Natural killer cell treated with Interleukin-12 subunit alpha and Interleukin-12 subunit beta and Interleukin-15 and Interleukin-18, amount 100 ng/mL, for 72 hours (primary cell): ENCODE data around the gene TBC1D1. TPM values are rescaled to one million over a fixed set of nuclear protein-coding genes. Genes with fewer than 3 reads are reported as not detected.

Experiments
- ATAC-seq, 2 donors: fragments of 150-1000 bp; cut with Tn5 transposase in 1 of 2; sonication (Bioruptor Pico), chemical (Tn5 transposase) in 1 of 2; 2 replicates each; pipeline ENCODE4 v1.10.0; 2021
- DNase-seq: peaks from one replicate; pipeline ENCODE4 v3.0.0; 2022; ENCODE audit warnings: low spot score
- H3K27ac Mint-ChIP-seq, 2 donors: 1 replicate in 1 of 2; 2 replicates in 1 of 2; pipeline ENCODE4 v1.8.0; 2022; ENCODE audit warnings: mixed read lengths in 2 of 2, mild to moderate bottlenecking in 1 of 2, moderate library complexity in 1 of 2
- H3K27me3 Mint-ChIP-seq, 2 donors: 1 replicate in 1 of 2; 2 replicates in 1 of 2; pipeline ENCODE4 v1.8.0; 2022; ENCODE audit warnings: mixed read lengths in 2 of 2
- H3K36me3 Mint-ChIP-seq: one replicate; pipeline ENCODE4 v1.8.0; 2022; ENCODE audit warnings: mixed read lengths
- H3K4me1 Mint-ChIP-seq, 2 donors: 1 replicate in 1 of 2; 2 replicates in 1 of 2; pipeline ENCODE4 v1.8.0; 2022; ENCODE audit warnings: low read depth in 2 of 2, mixed read lengths in 2 of 2, mild to moderate bottlenecking in 1 of 2
- H3K4me3 Mint-ChIP-seq: one replicate; pipeline ENCODE4 v1.8.0; 2022; ENCODE audit warnings: mixed read lengths
- H3K9me3 Mint-ChIP-seq: 2 replicates; pipeline ENCODE4 v1.8.0; 2022; ENCODE audit warnings: mixed read lengths
- total RNA-seq, 2 donors: library from RNA; stranded (reverse); gene quantifications; one replicate each; pipeline ENCODE4 v1.2.3, GENCODE V29; 2022

TBC1D1 gene
- total RNA-seq, 2 donors from 2014 or later, result 47.9 to 66.6 TPM

GRCh38 chr4:38067499-38067898 is 176.6 kb downstream of the TBC1D1 start:
- DNase-seq (no peak), ATAC-seq (no peak)
- H3K27ac Mint-ChIP-seq, result no peak overlapping the region
- peaks cover 14 to 23% of the 10 kb centered on the region in 2 donors for H3K4me1 Mint-ChIP-seq
- H3K4me3 Mint-ChIP-seq, result no peak overlapping the region
- no peaks in the 10 kb centered on the region for H3K9me3 Mint-ChIP-seq
- H3K36me3 Mint-ChIP-seq, result no peaks in the 10 kb centered on the region
- H3K27me3 Mint-ChIP-seq, result no peaks in the 10 kb centered on the region

- ATAC-seq, result no peak
- Mint-ChIP-seq H3K4me3 (no peak overlapping the region), H3K36me3 (peaks cover 4% of the 10 kb centered on the region), H3K4me1 (peaks cover 15 to 24% of the 10 kb centered on the region in 2 donors), H3K27ac (no peak overlapping the region), H3K9me3 (no peaks in the 10 kb centered on the region), H3K27me3 (no peaks in the 10 kb centered on the region)
- DNase-seq, result no peak
Measured at GRCh38 chr4:38068107-38068506, 177.2 kb downstream of the TBC1D1 start.

- no peak for DNase-seq
- ATAC-seq, result no peak
- H3K27ac Mint-ChIP-seq, result peak overlapping the region in 1 of 2 donors; percentile 68
Measured at GRCh38 chr4:38069271-38069760, 178.4 kb downstream of the TBC1D1 start.

GRCh38 chr4:38071801-38072431 is 181.0 kb downstream of the TBC1D1 start:
- no peaks in the 10 kb centered on the region for H3K27me3 Mint-ChIP-seq
- no peak overlapping the region for H3K4me3 Mint-ChIP-seq
- ATAC-seq (peak; percentile 70 to 71), DNase-seq (no peak)
- peaks cover 15 to 38% of the 10 kb centered on the region in 2 donors for H3K4me1 Mint-ChIP-seq
- peaks cover 4% of the 10 kb centered on the region for H3K36me3 Mint-ChIP-seq
- no peaks in the 10 kb centered on the region for H3K9me3 Mint-ChIP-seq
- peak overlapping the region; percentile 65 to 72 for H3K27ac Mint-ChIP-seq

More at GRCh38 chr4:38069271-38069760, 178.4 kb downstream of the TBC1D1 start:
- Mint-ChIP-seq H3K4me3 (no peak overlapping the region), H3K27me3 (no peaks in the 10 kb centered on the region), H3K9me3 (no peaks in the 10 kb centered on the region), H3K4me1 (peaks cover 15 to 23% of the 10 kb centered on the region in 2 donors), H3K36me3 (peaks cover 4% of the 10 kb centered on the region)

- Mint-ChIP-seq H3K36me3 (peaks cover 4% of the 10 kb centered on the region), H3K27me3 (no peaks in the 10 kb centered on the region), H3K9me3 (no peaks in the 10 kb centered on the region), H3K4me1 (peaks cover 15 to 41% of the 10 kb centered on the region in 2 donors), H3K27ac (peak overlapping the region; percentile 65 to 72), H3K4me3 (no peak overlapping the region)
- ATAC-seq, result peak; percentile 48 to 80
- DNase-seq, result no peak
Measured at GRCh38 chr4:38072578-38072977, 181.7 kb downstream of the TBC1D1 start.

GRCh38 chr4:38073596-38074234 is 182.8 kb downstream of the TBC1D1 start:
- no peaks in the 10 kb centered on the region for H3K27me3 Mint-ChIP-seq
- H3K36me3 Mint-ChIP-seq, result peaks cover 4% of the 10 kb centered on the region
- peak overlapping the region; percentile 31 to 72 for H3K27ac Mint-ChIP-seq
- H3K9me3 Mint-ChIP-seq, result no peaks in the 10 kb centered on the region
- peaks cover 24 to 48% of the 10 kb centered on the region in 2 donors for H3K4me1 Mint-ChIP-seq
- no peak for DNase-seq
- H3K4me3 Mint-ChIP-seq, result no peak overlapping the region
- no peak for ATAC-seq

GRCh38 chr4:38075370-38076152 is 184.7 kb downstream of the TBC1D1 start:
- DNase-seq, result no peak
- Mint-ChIP-seq H3K4me3 (no peak overlapping the region), H3K36me3 (peaks cover 4% of the 10 kb centered on the region), H3K9me3 (no peaks in the 10 kb centered on the region), H3K27me3 (no peaks in the 10 kb centered on the region), H3K4me1 (peaks cover 29 to 54% of the 10 kb centered on the region in 2 donors), H3K27ac (peak overlapping the region in 1 of 2 donors; percentile 51)
- peak in 1 of 2 donors; percentile 52 for ATAC-seq

GRCh38 chr4:38076153-38076669 is 185.3 kb downstream of the TBC1D1 start:
- peak overlapping the region in 1 of 2 donors; percentile 51 for H3K27ac Mint-ChIP-seq
- no peak overlapping the region for H3K4me3 Mint-ChIP-seq
- H3K27me3 Mint-ChIP-seq, result no peaks in the 10 kb centered on the region
- no peak for DNase-seq
- ATAC-seq, result no peak
- no peaks in the 10 kb centered on the region for H3K9me3 Mint-ChIP-seq
- H3K36me3 Mint-ChIP-seq, result peaks cover 4% of the 10 kb centered on the region
- H3K4me1 Mint-ChIP-seq, result peaks cover 29 to 54% of the 10 kb centered on the region in 2 donors

GRCh38 chr4:38077791-38078489 is 187.1 kb downstream of the TBC1D1 start:
- no peak for ATAC-seq
- Mint-ChIP-seq H3K4me1 (peaks cover 20 to 37% of the 10 kb centered on the region in 2 donors), H3K4me3 (no peak overlapping the region), H3K36me3 (peaks cover 2% of the 10 kb centered on the region), H3K27me3 (no peaks in the 10 kb centered on the region), H3K9me3 (no peaks in the 10 kb centered on the region), H3K27ac (peak overlapping the region in 1 of 2 donors; percentile 62)
- no peak for DNase-seq

- H3K4me1 Mint-ChIP-seq, result peaks cover 21 to 35% of the 10 kb centered on the region in 2 donors
- no peaks in the 10 kb centered on the region for H3K36me3 Mint-ChIP-seq
- H3K9me3 Mint-ChIP-seq, result no peaks in the 10 kb centered on the region
- H3K27me3 Mint-ChIP-seq, result no peaks in the 10 kb centered on the region
- no peak for DNase-seq
- peak overlapping the region in 1 of 2 donors; percentile 62 for H3K27ac Mint-ChIP-seq
- ATAC-seq, result peak in 1 of 2 donors; percentile 60
- no peak overlapping the region for H3K4me3 Mint-ChIP-seq
Measured at GRCh38 chr4:38078590-38079421, 187.9 kb downstream of the TBC1D1 start.

GRCh38 chr4:38080061-38080974 is 189.4 kb downstream of the TBC1D1 start:
- no peak overlapping the region for H3K4me3 Mint-ChIP-seq
- ATAC-seq, result no peak
- no peaks in the 10 kb centered on the region for H3K36me3 Mint-ChIP-seq
- H3K27ac Mint-ChIP-seq, result no peak overlapping the region
- H3K4me1 Mint-ChIP-seq, result peaks cover 21 to 32% of the 10 kb centered on the region in 2 donors
- no peaks in the 10 kb centered on the region for H3K9me3 Mint-ChIP-seq
- no peak for DNase-seq
- H3K27me3 Mint-ChIP-seq, result no peaks in the 10 kb centered on the region

- H3K4me3 Mint-ChIP-seq, result no peak overlapping the region
- ATAC-seq (no peak), DNase-seq (no peak)
- peaks cover 18 to 21% of the 10 kb centered on the region in 2 donors for H3K4me1 Mint-ChIP-seq
- no peaks in the 10 kb centered on the region for H3K27me3 Mint-ChIP-seq
- no peaks in the 10 kb centered on the region for H3K9me3 Mint-ChIP-seq
- no peak overlapping the region for H3K27ac Mint-ChIP-seq
- H3K36me3 Mint-ChIP-seq, result no peaks in the 10 kb centered on the region
Measured at GRCh38 chr4:38082021-38082420, 191.1 kb downstream of the TBC1D1 start.
